ENCODE data around the gene IL18R1.
A peak's percentile ranks its signal among the peaks of the same experiment; 100 is the strongest.
"Not testable (repeated sequence)": the region's sequence is repeated elsewhere in the genome, so short reads cannot be mapped to it uniquely, and the experiment has no call there.

The IL18R1 gene

DNA sequence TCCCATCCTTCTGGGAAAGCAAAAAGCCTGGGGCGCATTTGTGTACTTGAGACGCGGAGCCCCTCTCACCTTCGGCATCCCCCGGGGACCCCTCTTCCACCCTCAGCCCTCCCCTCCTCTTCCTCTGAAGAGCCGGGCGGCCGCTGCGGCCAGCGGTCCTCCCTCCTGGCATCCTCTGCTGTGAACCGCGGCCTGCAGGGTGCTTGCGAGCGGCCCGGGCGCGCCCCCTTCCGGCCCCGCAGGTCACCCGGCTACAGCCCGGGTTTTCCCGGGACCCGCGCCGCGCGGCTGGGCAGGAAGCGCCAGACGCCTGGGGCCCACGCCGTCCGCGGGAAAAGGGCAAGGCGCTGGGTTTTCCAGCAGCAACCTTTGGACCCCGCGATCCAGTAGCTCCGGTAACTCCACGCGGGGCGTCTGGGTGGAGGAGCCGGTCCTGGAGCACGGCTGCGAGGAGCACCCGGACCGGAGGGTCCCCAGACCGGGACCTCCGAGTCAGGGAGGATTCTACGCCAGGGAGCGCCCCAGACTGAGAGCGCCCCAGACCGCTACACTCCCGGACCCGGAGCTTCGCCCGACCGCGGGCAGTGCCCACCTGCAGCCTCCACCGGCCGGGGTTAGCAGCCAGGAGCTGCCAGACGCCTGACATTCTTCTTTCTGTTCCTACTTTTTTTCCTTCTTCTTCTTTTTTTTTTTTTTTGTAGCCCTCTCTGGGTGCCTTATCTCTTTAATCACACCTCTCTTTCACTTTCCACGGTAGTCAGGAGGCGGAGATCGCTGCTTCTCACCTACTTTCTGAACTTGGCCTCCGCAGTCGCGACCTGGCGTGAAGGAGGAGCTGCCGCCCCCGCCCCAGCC lies at the start of gene IL18R1:
IL18R1 (plus strand) TSS at position 271 of the 855 bp plus-strand sequence. CDS start 6,865 bp downstream, outside the sequence.
- peak; percentile 71 to 77 for DNase-seq

- no peak for DNase-seq
Measured at GRCh38 chr2:102306125-102306524, 49.5 kb upstream of the IL18R1 start.

DNA sequence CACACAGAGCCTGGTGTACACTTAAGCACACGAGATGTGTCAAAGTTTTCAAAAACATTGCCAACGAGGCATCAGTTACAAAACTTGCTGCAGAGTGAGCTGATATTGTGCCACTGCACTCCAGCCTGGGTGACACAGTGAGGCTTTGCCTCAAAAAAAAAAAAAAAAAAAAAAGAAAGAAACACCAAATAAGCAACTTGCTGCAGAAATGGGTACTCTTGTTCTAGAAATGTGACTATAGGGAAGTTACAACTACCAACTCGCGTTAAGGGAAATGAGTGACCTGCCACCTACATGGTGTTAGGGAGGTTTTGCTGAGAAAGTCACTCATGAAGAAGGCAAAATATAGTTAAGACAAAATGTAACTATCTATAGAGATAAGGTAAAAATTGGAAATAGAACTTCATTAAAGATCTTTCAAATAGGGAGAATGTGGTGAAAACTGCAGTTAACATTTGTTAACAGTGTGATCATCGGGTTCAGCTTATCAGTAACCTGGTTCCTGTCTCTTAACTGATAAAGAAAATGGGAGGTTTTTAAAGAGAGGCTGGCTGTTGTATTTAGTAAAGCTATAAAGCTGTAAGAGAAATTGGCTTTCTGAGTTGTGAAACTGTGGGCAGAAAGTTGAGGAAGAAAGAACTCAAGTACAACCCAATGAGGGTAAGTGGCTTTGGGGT lies 44.5 kb upstream of the IL18R1 start, which contains the start of gene IL1RL1:
IL1RL1 (plus strand) TSS at position 600 of the 677 bp plus-strand sequence. CDS start 26,702 bp downstream, outside the sequence.
- DNase-seq: no peak

GRCh38 chr2:102313025-102313424 lies 42.6 kb upstream of the IL18R1 start:
- no peak for DNase-seq

- DNase-seq: no peak
Measured at GRCh38 chr2:102313471-102313870, 42.1 kb upstream of the IL18R1 start.

GRCh38 chr2:102313950-102314349 lies 41.6 kb upstream of the IL18R1 start:
- no peak for DNase-seq

- no peak for DNase-seq
Measured at GRCh38 chr2:102315921-102316320, 39.7 kb upstream of the IL18R1 start.

- DNase-seq: no peak
Measured at GRCh38 chr2:102317715-102318114, 37.9 kb upstream of the IL18R1 start.

DNA sequence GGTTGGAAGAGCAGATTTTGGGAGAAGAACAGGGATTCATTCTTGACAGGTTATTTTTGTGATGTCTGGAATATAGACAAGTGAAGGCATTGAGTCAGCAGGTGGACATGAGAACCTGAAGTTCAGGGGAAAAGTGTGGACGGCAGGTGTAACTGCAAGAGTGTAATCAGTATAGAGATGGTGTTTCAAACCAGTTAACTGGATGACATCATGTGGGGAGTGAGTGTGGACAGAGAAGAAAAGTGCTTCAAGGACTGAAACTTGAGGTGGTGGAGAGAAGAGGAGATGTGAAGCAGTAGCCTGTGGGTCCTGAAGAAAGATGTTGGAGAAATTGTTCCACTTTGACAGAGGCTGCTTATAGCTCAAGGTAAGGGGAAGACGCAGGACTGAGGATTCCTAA lies 37.2 kb upstream of the IL18R1 start:
- no peak for DNase-seq

GRCh38 chr2:102321941-102322719 lies 33.5 kb upstream of the IL18R1 start:
- DNase-seq: no peak

DNA sequence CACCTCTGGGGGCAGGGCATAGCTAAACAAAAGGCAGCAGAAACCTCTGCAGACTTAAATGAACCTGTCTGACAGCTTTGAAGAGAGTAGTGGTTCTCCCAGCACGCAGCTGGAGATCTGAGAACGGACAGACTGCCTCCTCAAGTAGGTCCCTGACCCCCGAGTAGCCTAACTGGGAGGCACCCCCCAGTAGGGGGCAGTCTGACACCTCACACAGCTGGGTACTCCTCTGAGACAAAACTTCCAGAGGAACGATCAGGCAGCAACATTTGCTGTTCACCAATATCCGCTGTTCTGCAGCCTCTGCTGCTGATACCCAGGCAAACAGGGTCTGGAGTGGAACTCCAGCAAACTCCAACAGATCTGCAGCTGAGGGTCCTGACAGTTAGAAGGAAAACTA lies 30.7 kb upstream of the IL18R1 start:
- not testable (repeated sequence) for DNase-seq

DNA sequence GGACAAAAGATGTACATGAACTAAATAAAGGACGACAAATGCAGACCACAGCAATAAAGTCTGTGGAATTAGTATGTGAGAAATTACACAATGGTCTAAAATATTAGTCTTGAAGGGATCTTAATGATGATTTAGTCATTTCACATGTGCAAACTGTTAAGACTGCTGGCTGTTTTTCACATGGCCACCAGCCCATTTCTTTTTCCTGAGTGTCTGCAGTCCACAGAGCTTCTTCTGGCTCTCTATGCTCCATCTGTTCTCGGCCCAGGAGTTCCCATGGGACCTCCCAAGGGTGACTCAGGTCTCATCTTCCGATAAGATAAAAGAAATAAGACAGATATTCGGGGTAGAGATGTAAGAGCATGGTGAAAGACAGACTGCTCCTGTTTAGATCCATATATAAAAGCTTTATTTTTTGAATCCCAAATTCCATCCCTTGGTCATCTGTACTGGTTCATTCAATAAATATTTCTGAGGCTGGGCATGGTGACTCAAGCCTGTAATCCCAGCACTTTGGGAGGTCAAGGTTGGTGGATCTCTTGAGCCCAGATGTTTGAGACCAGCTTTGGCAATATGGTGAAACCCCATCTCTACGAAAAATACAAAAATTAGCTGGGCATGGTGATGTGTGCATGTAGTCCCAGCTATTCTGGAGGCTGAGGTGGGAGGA lies 24.1 kb upstream of the IL18R1 start:
- no peak for DNase-seq

DNA sequence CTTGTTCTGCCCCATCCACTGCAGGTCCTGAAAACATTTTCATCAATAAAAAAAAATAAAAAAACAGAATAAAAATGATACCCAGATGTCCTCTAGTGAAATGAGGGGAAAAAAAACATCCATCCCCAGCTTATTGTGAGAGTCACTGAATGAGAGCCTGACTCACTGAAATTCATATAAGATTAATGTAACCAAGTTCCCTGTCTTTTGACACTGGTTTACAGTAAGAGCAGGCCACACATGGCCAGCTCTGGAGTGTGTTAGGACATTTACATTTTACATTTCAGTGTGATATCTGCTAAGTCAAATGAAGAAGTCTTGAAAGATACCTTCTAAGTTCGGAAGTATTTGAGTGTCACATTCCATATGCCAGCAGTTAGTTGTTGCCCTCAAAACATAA lies 21.1 kb upstream of the IL18R1 start:
- no peak for DNase-seq

- no peak for DNase-seq
Measured at GRCh38 chr2:102335871-102336366, 19.7 kb upstream of the IL18R1 start.

GRCh38 chr2:102336502-102336945 lies 19.1 kb upstream of the IL18R1 start:
- DNase-seq: no peak

DNA sequence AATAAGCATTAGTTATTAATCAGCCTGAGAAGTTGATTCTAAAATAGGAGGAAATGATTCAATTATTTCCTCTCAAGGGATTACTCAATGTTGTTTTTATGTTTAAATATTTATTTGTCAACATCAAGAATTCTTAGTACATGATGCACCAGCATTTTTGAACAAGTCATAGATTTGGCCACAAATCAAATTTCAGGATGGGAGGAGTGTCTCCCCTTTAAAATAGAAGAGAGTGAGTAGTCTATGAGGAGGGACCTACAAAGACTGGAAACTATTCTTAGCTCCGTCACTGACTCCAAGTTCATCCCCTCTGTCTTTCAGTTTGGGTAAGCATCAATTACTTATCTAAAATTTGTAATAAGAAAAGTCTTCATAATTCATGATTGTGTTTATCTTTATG lies 18.6 kb upstream of the IL18R1 start:
- no peak for DNase-seq

GRCh38 chr2:102337481-102338386 lies 17.9 kb upstream of the IL18R1 start:
- DNase-seq: no peak

DNA sequence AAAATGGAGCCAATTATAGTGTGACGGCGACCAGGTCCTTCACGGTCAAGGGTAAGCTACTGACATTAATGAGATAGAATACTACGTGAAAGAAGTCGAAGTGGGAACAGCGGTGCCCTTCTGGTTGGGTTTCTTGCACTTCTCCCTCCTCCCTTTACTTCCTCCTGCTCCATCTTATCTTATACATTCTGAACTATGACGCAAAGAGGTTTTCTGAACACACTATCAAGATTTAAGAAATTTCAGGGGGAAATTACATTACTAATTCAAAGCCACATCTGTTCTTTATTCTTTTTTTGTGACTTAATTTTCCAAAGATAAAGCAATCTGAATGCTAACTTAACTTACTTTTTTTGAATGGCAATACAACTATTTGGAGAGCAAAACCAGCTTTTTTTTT lies 14.8 kb upstream of the IL18R1 start:
- no peak for DNase-seq

GRCh38 chr2:102342888-102343287 lies 12.7 kb upstream of the IL18R1 start:
- DNase-seq: no peak

GRCh38 chr2:102344397-102344796 lies 11.2 kb upstream of the IL18R1 start:
- no peak for DNase-seq

DNA sequence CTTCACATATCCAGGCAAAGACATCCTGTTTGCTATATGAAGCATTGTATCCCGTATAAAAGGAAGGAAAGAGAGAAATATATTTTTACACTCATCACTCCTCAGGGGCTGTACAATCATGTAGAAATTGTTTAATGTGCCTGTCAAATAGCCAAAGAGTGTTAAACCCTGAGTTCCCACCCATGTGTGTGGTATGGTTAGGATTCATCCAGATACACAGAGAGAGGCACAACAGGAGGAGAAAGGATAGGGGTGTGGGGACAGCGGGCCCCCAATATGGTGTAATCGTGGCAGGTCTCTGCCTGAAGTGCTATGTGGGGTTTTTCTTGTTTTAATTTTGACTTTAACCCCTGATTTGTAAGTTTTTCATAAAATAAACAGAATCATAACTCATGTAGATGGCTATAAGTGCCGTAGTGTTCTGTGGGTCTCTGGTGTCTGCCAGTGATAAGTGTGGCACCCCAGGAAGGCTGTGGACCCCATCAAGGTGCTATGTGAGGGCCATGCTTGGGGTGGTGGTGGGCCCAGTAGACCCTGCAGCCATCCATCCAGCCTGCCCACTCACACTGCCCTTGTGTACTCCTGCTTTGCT lies 10.2 kb upstream of the IL18R1 start:
- no peak for DNase-seq
